GM13977 (cell line): Measurements from ENCODE around the gene AGAP1.

Experiments
- DNase-seq: peaks from one replicate; pipeline ENCODE4 v3.0.0; 2012; ENCODE audit warnings: low spot score
- in situ Hi-C: fragments of 300-500 bp; cut with MboI; formaldehyde crosslinking; loops from one replicate; pipeline ENCODE4 v1.12.0; 2022; ENCODE audit warnings: low sequenced_read_pairs, low pct_unique_long_range_greater_than_20kb, mixed read lengths, inconsistent platforms; ENCODE audit not compliant: unreplicated experiment
- TF ChIP-seq, protein P1 (sequence below): IDR thresholded peaks from 2 replicates; pipeline ENCODE4 v1.5.1; 2012; ENCODE audit warnings: mild to moderate bottlenecking, control low read depth; ENCODE audit not compliant: insufficient read depth; ENCODE audit errors: extremely low read depth, missing control alignments

AGAP1 gene

DNA sequence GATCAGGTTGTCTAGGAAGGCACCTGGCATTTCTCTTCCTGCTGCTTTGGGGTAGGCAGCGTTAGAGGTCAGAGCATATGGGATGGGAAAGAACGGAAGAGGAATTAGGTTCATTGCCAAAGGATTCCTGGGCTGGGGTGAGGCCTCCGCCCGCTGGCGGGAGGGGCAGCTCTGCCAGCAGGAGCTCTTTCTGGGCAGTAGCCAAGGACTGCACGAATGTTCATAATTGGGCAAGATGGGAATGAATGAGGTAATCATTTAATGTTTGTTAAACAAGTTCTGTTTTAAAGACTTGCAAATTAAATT is 253.9 kb downstream of the AGAP1 start:
- TF ChIP-seq, protein P1, sequence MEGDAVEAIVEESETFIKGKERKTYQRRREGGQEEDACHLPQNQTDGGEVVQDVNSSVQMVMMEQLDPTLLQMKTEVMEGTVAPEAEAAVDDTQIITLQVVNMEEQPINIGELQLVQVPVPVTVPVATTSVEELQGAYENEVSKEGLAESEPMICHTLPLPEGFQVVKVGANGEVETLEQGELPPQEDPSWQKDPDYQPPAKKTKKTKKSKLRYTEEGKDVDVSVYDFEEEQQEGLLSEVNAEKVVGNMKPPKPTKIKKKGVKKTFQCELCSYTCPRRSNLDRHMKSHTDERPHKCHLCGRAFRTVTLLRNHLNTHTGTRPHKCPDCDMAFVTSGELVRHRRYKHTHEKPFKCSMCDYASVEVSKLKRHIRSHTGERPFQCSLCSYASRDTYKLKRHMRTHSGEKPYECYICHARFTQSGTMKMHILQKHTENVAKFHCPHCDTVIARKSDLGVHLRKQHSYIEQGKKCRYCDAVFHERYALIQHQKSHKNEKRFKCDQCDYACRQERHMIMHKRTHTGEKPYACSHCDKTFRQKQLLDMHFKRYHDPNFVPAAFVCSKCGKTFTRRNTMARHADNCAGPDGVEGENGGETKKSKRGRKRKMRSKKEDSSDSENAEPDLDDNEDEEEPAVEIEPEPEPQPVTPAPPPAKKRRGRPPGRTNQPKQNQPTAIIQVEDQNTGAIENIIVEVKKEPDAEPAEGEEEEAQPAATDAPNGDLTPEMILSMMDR = no peak
- in situ Hi-C loops = loop anchor here (25.0 kb wide), 2 partner anchors 610 to 1185 kb away; no protein-coding TSS in a partner anchor
- DNase-seq = no peak

DNA sequence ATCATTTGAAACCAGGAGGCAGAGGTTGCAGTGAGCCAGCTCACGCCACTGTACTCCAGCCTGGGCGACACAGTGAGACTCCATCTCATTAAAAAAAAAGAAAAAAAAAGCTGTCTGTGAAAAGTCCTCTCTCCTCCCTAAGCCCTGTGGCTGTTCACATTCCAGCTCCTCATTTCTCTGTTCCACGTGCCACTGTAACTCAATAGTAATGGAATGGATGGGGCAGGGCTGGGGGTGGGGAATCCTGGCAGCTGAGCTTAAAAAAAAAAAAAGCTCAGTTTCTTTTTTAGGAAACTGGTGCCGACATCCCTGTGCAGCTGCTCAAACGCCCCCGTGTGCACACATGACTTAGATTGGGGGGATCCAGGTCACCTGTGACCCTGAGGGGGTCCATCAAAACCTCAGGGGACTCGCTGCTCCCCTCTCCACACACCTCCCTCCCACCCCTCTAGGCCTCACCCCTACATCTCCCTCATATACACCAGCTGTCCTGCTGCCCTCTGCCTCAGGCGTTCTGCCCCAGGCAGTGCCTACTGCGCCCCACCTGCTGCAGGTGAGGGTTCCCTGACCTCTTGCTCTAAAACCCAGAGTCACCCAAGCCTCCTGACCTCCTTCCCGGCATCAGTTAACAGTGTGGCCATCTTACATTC is 255.4 kb downstream of the AGAP1 start:
- DNase-seq = no peak
- TF ChIP-seq, protein P1 = no peak
- in situ Hi-C loops = loop anchor here (25.0 kb wide), 2 partner anchors 612 to 1187 kb away; no protein-coding TSS in a partner anchor

DNA sequence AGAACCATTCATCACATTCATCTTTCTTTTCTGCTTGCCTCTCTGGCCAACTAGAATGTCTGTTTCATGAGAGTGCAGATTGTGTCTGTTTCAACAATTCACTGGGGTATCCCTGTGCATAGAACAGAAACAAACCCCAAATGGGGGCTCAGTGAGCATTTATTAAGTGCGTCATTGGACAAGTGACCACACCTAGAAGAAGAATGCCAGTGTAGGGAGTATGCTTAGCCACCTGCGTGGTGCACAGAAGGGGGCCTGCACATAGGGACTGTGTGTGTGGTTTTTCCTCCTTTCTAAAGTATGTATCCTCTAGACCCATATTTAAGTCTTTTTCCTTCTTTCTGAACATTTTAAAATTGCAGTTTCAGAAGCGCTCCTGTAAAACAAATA is 255.9 kb downstream of the AGAP1 start:
- in situ Hi-C loops = loop anchor here (25.0 kb wide), 3 partner anchors 612 to 1313 kb away; no protein-coding TSS in a partner anchor
- TF ChIP-seq, protein P1 = no peak
- no peak for DNase-seq

DNA sequence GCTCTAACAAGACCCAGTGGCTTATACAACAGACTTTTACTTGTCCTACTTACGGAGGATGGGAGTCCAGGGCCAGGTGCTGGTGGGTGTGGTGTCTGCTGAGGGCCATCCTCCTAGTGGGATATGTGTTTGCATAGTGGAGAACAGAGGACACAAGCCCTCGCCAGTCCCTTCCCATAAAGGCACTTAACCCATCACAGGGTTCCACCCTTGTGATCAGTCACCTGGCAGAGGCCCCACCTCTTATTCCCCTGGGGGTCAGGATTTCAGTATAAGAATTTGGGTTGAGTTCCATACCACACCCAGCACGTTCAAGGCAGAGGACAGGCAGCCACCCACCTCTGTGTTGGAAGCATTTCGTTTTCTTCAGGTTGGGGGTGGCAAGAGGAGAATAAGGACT is 259.0 kb downstream of the AGAP1 start:
- TF ChIP-seq, protein P1 = no peak
- DNase-seq = no peak
- in situ Hi-C loops = loop anchor here (25.0 kb wide), 1 partner anchor 1309 kb away; no protein-coding TSS in a partner anchor

DNA sequence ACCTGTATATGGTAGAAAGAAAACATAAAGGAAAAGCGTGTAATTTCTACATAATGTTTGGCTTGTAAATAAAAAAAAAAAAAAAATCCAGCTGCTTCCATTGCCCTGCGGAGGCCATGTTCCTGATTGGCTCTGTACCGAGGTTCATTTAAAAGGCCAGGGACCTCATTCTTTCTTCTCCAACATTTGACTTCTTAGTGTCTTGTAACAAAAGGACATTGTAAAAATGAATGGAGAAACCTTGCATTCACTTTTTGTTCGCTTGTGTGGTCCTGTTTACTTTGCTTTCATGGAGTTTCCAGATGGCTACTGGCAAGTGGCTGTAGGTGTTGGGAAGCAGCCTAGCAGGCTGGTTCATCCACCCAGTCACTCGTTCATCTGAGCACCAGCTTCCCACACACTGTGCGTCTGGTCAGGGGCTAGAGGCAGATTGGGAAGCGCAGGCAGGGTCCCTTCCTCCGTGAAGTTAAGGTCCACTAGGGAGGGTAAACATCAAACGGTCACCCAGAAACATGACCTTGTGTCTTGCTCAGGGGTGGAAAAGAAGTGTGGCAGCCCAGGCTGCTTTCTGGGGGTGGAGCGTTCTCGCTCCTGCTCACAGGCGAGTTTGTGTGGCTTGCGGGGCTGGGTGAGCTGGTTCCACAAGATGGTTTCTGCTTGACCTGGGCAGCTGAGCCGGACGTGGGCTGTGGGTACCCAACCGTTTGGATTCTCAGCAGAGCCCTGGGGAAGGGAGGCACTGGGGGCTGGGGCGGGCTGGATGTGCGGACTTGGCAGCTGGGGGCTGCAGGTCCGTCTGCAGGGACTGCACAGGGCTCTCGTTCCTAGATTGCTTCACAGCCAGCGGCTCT is 260.7 kb downstream of the AGAP1 start:
- TF ChIP-seq, protein P1 = no peak
- in situ Hi-C loops = loop anchor here (25.0 kb wide), 1 partner anchor 1308 kb away; no protein-coding TSS in a partner anchor
- DNase-seq = no peak

DNA sequence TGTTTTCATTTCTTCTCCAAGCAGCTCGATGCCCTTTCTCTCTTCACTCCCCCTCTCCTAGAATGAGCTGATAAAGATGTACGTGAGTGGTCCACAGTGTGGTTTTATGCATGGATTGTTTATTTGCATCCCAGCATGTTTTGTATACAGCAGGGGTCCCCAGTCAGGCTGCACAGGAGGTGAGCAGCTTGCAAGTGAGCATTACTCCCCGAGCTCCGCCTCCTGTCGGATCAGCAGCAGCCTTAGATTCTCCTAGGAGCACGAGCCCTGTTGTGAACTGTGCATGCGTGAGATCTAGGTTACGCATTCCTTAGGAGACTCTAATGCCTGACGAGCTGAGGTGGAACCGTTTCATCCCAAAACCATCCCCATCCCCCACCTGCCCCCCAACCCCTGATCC is 262.6 kb downstream of the AGAP1 start:
- TF ChIP-seq, protein P1 = no peak
- DNase-seq = no peak
- in situ Hi-C loops = loop anchor here (25.0 kb wide), 1 partner anchor 1306 kb away; no protein-coding TSS in a partner anchor
